DOHH2 (cell line): Measurements from ENCODE around the gene FGF1.

Source experiments
- H3F3A ChIP-seq: fragments of 200-600 bp; sonication (generic), shearing (Covaris generic); 2 replicates; pipeline ENCODE4 v1.6.0; 2016; ENCODE audit warnings: antibody characterized with exemption, mild to moderate bottlenecking; ENCODE audit not compliant: control insufficient read depth, insufficient read depth
- H3K27ac ChIP-seq: fragments of 200-600 bp; sonication (generic); 2 replicates; pipeline ENCODE4 v1.5.1; 2014; ENCODE audit warnings: low read depth, mild to moderate bottlenecking, low read length, moderate library complexity
- H3K27me3 ChIP-seq: fragments of 200-600 bp; sonication (generic); 2 replicates; pipeline ENCODE4 v1.6.1; 2014; ENCODE audit warnings: mild to moderate bottlenecking, low read length, mixed read lengths; ENCODE audit not compliant: control insufficient read depth
- H3K36me3 ChIP-seq: fragments of 200-600 bp; sonication (generic); 2 replicates; pipeline ENCODE4 v1.6.1; 2014; ENCODE audit warnings: mild to moderate bottlenecking, low read length, moderate library complexity, mixed read lengths; ENCODE audit not compliant: control insufficient read depth
- H3K4me1 ChIP-seq: fragments of 200-600 bp; sonication (generic); 2 replicates; pipeline ENCODE4 v1.6.1; 2014; ENCODE audit warnings: mild to moderate bottlenecking, low read length, mixed read lengths; ENCODE audit not compliant: control insufficient read depth
- H3K4me2 ChIP-seq: fragments of 200-600 bp; sonication (generic); 2 replicates; pipeline ENCODE4 v1.6.0; 2014; ENCODE audit warnings: mild to moderate bottlenecking, low read length, moderate library complexity
- H3K4me3 ChIP-seq: fragments of 200-600 bp; sonication (generic); 2 replicates; pipeline ENCODE4 v1.5.1; 2014; ENCODE audit warnings: mild to moderate bottlenecking, low read length, mixed read lengths
- H3K79me2 ChIP-seq: fragments of 200-600 bp; sonication (generic); 2 replicates; pipeline ENCODE4 v1.6.1; 2014; ENCODE audit warnings: mild to moderate bottlenecking, low read length, mixed read lengths; ENCODE audit not compliant: control insufficient read depth
- H3K9me2 ChIP-seq: fragments of 200-600 bp; sonication (generic); replicated peaks from 2 replicates; pipeline ENCODE4 v1.6.1; 2014; ENCODE audit warnings: mild to moderate bottlenecking, low read length, mixed read lengths; ENCODE audit not compliant: control insufficient read depth
- H3K9me3 ChIP-seq: fragments of 200-600 bp; sonication (generic); 2 replicates; pipeline ENCODE4 v1.6.1; 2014; ENCODE audit warnings: antibody characterized with exemption, low read length, mixed read lengths; ENCODE audit not compliant: control insufficient read depth, insufficient read depth
- H4K20me1 ChIP-seq: fragments of 200-600 bp; sonication (generic); 2 replicates; pipeline ENCODE4 v1.6.0; 2014; ENCODE audit warnings: low read depth, mild to moderate bottlenecking, antibody characterized with exemption, low read length, moderate library complexity; ENCODE audit not compliant: control insufficient read depth, insufficient read depth
- CTCF ChIP-seq: fragments of 200-600 bp; sonication (generic); IDR thresholded peaks from one replicate; pipeline ENCODE4 v1.5.1; 2014; ENCODE audit warnings: antibody characterized with exemption, mild to moderate bottlenecking, low read depth, low read length; ENCODE audit not compliant: poor library complexity, severe bottlenecking
- EZH2phosphoT487 ChIP-seq: fragments of 200-600 bp; sonication (generic); IDR thresholded peaks from 2 replicates; pipeline ENCODE4 v1.6.1; 2017; ENCODE audit warnings: borderline replicate concordance, mild to moderate bottlenecking, antibody characterized with exemption, low read length, moderate library complexity, mixed read lengths

The FGF1 gene

GRCh38 chr5:142685418-142686209 lies at the start of gene FGF1:
Gene FGF1, minus strand, starts transcription at chr5:142686090. Its CDS starts 71,963 bp downstream, at chr5:142614127.
- Histone ChIP-seq H3K27ac (no peak within 1 kb of the TSS), H3K4me2 (no peak within 1 kb of the TSS), H3K9me2 (no peaks in the 10 kb centered on the region), H3K27me3 (no peaks in the 10 kb centered on the region), H3K4me1 (no peaks in the 10 kb centered on the region), H3K9me3 (no peaks in the 10 kb centered on the region), H3K4me3 (no peak within 1 kb of the TSS), H4K20me1 (no peaks in the 10 kb centered on the region), H3K79me2 (no peaks in the 10 kb centered on the region), H3F3A (no peaks in the 10 kb centered on the region), H3K36me3 (no peaks in the 10 kb centered on the region)
- TF ChIP-seq EZH2phosphoT487 = no peak
- no peak for TF ChIP-seq CTCF

- H3K27ac ChIP-seq = no peak overlapping the region
- H3K36me3 ChIP-seq = no peaks in the 10 kb centered on the region
- no peak for TF ChIP-seq EZH2phosphoT487
- no peak for TF ChIP-seq CTCF
- no peaks in the 10 kb centered on the region for H4K20me1 ChIP-seq
- H3K9me2 ChIP-seq = no peaks in the 10 kb centered on the region
- H3K4me2 ChIP-seq = no peak overlapping the region
- H3K27me3 ChIP-seq = peaks cover 4% of the 10 kb centered on the region
- no peaks in the 10 kb centered on the region for H3K79me2 ChIP-seq
- H3K4me1 ChIP-seq = no peaks in the 10 kb centered on the region
- H3F3A ChIP-seq = no peaks in the 10 kb centered on the region
- no peak overlapping the region for H3K4me3 ChIP-seq
- H3K9me3 ChIP-seq = no peaks in the 10 kb centered on the region
Measured at GRCh38 chr5:142727735-142728047, 41.8 kb upstream of the FGF1 start.

- peaks cover 4% of the 10 kb centered on the region for H3K27me3 ChIP-seq
- TF ChIP-seq EZH2phosphoT487 (no peak), CTCF (no peak)
- H3K79me2 ChIP-seq = no peaks in the 10 kb centered on the region
- no peaks in the 10 kb centered on the region for H3K4me1 ChIP-seq
- H3K9me3 ChIP-seq = no peaks in the 10 kb centered on the region
- no peaks in the 10 kb centered on the region for H3K9me2 ChIP-seq
- no peaks in the 10 kb centered on the region for H3K36me3 ChIP-seq
- no peaks in the 10 kb centered on the region for H4K20me1 ChIP-seq
- no peak overlapping the region for H3K27ac ChIP-seq
- H3F3A ChIP-seq = no peaks in the 10 kb centered on the region
- H3K4me2 ChIP-seq = no peak overlapping the region
- no peak overlapping the region for H3K4me3 ChIP-seq
Measured at GRCh38 chr5:142726188-142726731, 40.4 kb upstream of the FGF1 start.
